Peyer's patch (tissue), 4 donors: Measurements from ENCODE around the gene LCN1.

Experiments
- POLR2A ChIP-seq, 2 donors: fragments of 450-650 bp; IDR thresholded peaks; one replicate each; pipeline ENCODE4 v1.5.1; 2017; ENCODE audit warnings: antibody characterized with exemption in 2 of 2, mild to moderate bottlenecking in 2 of 2, moderate library complexity in 2 of 2
- TF ChIP-seq, protein P1 (sequence below), 6 experiments: fragments of 450-650 bp in 4 of 6; fragments of 200-600 bp in 2 of 6; sonication (generic) in 1 of 6; IDR thresholded peaks; one replicate each; pipeline ENCODE4 v1.5.1; 2017 to 2019; ENCODE audit warnings: antibody characterized with exemption in 6 of 6, mild to moderate bottlenecking in 3 of 6, moderate library complexity in 1 of 6

DNA sequence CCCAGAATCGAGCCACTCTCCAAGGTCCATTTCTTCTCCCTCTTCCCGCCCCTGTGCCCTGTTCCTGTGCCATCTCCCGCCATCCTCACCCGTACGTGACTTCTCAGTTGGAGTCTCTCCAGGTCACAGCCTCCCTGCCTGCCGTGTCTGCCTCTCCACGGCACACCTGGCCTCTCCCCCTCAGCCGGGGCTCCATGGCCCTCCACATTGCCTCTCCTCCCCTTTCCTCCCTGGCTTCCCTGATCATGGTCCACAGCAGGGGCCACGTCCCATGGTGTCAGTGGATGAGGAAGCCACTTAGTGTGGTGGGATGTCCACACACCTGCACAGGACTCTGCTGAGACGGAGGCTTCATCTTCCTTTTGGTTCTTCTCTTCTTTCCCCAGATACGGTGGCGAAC, 42.6 kb downstream of the LCN1 start:
- TF ChIP-seq, protein P1, sequence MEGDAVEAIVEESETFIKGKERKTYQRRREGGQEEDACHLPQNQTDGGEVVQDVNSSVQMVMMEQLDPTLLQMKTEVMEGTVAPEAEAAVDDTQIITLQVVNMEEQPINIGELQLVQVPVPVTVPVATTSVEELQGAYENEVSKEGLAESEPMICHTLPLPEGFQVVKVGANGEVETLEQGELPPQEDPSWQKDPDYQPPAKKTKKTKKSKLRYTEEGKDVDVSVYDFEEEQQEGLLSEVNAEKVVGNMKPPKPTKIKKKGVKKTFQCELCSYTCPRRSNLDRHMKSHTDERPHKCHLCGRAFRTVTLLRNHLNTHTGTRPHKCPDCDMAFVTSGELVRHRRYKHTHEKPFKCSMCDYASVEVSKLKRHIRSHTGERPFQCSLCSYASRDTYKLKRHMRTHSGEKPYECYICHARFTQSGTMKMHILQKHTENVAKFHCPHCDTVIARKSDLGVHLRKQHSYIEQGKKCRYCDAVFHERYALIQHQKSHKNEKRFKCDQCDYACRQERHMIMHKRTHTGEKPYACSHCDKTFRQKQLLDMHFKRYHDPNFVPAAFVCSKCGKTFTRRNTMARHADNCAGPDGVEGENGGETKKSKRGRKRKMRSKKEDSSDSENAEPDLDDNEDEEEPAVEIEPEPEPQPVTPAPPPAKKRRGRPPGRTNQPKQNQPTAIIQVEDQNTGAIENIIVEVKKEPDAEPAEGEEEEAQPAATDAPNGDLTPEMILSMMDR (IDR thresholded peaks at IDR 0.05): no peak
- TF ChIP-seq POLR2A (IDR thresholded peaks at IDR 0.05): no peak
